Activated B cell treated with CpG ODN at 0.5 μM for 24 hours (primary cell): ENCODE measurements around the gene PRR15. TPM values are rescaled to one million over a fixed set of nuclear protein-coding genes. Genes with fewer than 3 reads are reported as not detected.

Experiments used
- ATAC-seq: fragments of 200-7000 bp; cut with Tn5 transposase; one replicate; pipeline ENCODE4 v1.10.0; 2021; ENCODE audit warnings: low read depth, mild to moderate bottlenecking, moderate library complexity
- CTCF ChIA-PET: fragments of 350-600 bp; sonication (Branson Sonifier 250); formaldehyde crosslinking; loops from one replicate; lab custom pipeline; 2021; ENCODE audit warnings: antibody characterized with exemption; lab: Charles Lee
- POLR2A ChIA-PET: fragments of 350-600 bp; sonication (Branson Sonifier 250); formaldehyde crosslinking; loops from one replicate; lab custom pipeline; 2021; ENCODE audit warnings: antibody characterized with exemption; lab: Charles Lee
- DNase-seq: peaks from one replicate; pipeline ENCODE4 v3.0.0; 2022
- H3K27ac Mint-ChIP-seq: one replicate; pipeline ENCODE4 v1.8.0; 2020; ENCODE audit warnings: mixed read lengths
- H3K27me3 Mint-ChIP-seq: one replicate; pipeline ENCODE4 v1.8.0; 2021; ENCODE audit warnings: mixed read lengths
- H3K36me3 Mint-ChIP-seq: one replicate; pipeline ENCODE4 v1.8.0; 2021; ENCODE audit warnings: low read depth, mixed read lengths
- H3K4me1 Mint-ChIP-seq: one replicate; pipeline ENCODE4 v1.8.0; 2021; ENCODE audit warnings: mixed read lengths
- H3K4me3 Mint-ChIP-seq: one replicate; pipeline ENCODE4 v1.8.0; 2020; ENCODE audit warnings: mild to moderate bottlenecking, mixed read lengths
- H3K9me3 Mint-ChIP-seq: one replicate; pipeline ENCODE4 v1.8.0; 2020; ENCODE audit warnings: mixed read lengths
- intact Hi-C: fragments of 100-400 bp; cut with micrococcal nuclease; formaldehyde crosslinking; loops from one replicate; pipeline ENCODE4 v1.15.1; 2024
- total RNA-seq: library from RNA; stranded (reverse); gene quantifications from 2 replicates; pipeline ENCODE4 v1.2.3, GENCODE V29; 2022
- TF ChIP-seq, protein P1 (sequence below): fragments of 200-600 bp; IDR thresholded peaks from one replicate; pipeline ENCODE4 v1.8.0; 2022; ENCODE audit warnings: antibody characterized with exemption, mild to moderate bottlenecking

Gene PRR15
- total RNA-seq, 1 donor from 2014 or later = not detected

- Mint-ChIP-seq H3K36me3 (no peaks in the 10 kb centered on the region), H3K9me3 (no peaks in the 10 kb centered on the region), H3K4me3 (no peak overlapping the region), H3K27ac (no peak overlapping the region), H3K4me1 (no peaks in the 10 kb centered on the region), H3K27me3 (peaks cover 27% of the 10 kb centered on the region)
- ChIA-PET CTCF (no interaction called here), POLR2A (no interaction called here)
- TF ChIP-seq, protein P1, sequence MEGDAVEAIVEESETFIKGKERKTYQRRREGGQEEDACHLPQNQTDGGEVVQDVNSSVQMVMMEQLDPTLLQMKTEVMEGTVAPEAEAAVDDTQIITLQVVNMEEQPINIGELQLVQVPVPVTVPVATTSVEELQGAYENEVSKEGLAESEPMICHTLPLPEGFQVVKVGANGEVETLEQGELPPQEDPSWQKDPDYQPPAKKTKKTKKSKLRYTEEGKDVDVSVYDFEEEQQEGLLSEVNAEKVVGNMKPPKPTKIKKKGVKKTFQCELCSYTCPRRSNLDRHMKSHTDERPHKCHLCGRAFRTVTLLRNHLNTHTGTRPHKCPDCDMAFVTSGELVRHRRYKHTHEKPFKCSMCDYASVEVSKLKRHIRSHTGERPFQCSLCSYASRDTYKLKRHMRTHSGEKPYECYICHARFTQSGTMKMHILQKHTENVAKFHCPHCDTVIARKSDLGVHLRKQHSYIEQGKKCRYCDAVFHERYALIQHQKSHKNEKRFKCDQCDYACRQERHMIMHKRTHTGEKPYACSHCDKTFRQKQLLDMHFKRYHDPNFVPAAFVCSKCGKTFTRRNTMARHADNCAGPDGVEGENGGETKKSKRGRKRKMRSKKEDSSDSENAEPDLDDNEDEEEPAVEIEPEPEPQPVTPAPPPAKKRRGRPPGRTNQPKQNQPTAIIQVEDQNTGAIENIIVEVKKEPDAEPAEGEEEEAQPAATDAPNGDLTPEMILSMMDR = no peak
- intact Hi-C loops = no loop called here
- ATAC-seq = no peak
- DNase-seq = no peak
Measured at GRCh38 chr7:29555061-29555460, 8.6 kb upstream of the PRR15 start.

- Mint-ChIP-seq H3K27me3 (peaks cover 38% of the 10 kb centered on the region), H3K36me3 (no peaks in the 10 kb centered on the region), H3K4me1 (no peaks in the 10 kb centered on the region), H3K4me3 (no peak overlapping the region), H3K9me3 (no peaks in the 10 kb centered on the region), H3K27ac (no peak overlapping the region)
- TF ChIP-seq, protein P1 = no peak
- intact Hi-C loops = no loop called here
- CTCF ChIA-PET = interaction anchor here (1.5 kb wide), 1 partner anchor 33 kb away, joined by 3 read pairs; no protein-coding TSS in a partner anchor
- DNase-seq (no peak), ATAC-seq (no peak)
- POLR2A ChIA-PET = no interaction called here
Measured at GRCh38 chr7:29556405-29557195, 7.0 kb upstream of the PRR15 start.

GRCh38 chr7:29557954-29558353 lies 5.7 kb upstream of the PRR15 start:
- CTCF ChIA-PET = interaction anchor here (1.5 kb wide), 1 partner anchor 31 kb away, joined by 3 read pairs; no protein-coding TSS in a partner anchor
- Mint-ChIP-seq H3K27ac (no peak overlapping the region), H3K36me3 (no peaks in the 10 kb centered on the region), H3K27me3 (peaks cover 43% of the 10 kb centered on the region), H3K9me3 (no peaks in the 10 kb centered on the region), H3K4me1 (peaks cover under 1% of the 10 kb centered on the region), H3K4me3 (no peak overlapping the region)
- intact Hi-C loops = no loop called here
- POLR2A ChIA-PET = no interaction called here
- DNase-seq (no peak), ATAC-seq (no peak)
- TF ChIP-seq, protein P1 = no peak

GRCh38 chr7:29561271-29561670 lies 2.4 kb upstream of the PRR15 start:
- Mint-ChIP-seq H3K9me3 (no peaks in the 10 kb centered on the region), H3K4me1 (peaks cover 29% of the 10 kb centered on the region), H3K27ac (no peak overlapping the region), H3K4me3 (no peak overlapping the region), H3K36me3 (no peaks in the 10 kb centered on the region), H3K27me3 (peaks cover 57% of the 10 kb centered on the region)
- POLR2A ChIA-PET = no interaction called here
- intact Hi-C loops = no loop called here
- ATAC-seq = no peak
- TF ChIP-seq, protein P1 = no peak
- CTCF ChIA-PET = no interaction called here
- DNase-seq = no peak

- intact Hi-C loops = no loop called here
- H3K36me3 Mint-ChIP-seq = no peaks in the 10 kb centered on the region
- ChIA-PET POLR2A (no interaction called here), CTCF (no interaction called here)
- peaks cover 66% of the 10 kb centered on the region for H3K27me3 Mint-ChIP-seq
- DNase-seq = no peak
- no peaks in the 10 kb centered on the region for H3K9me3 Mint-ChIP-seq
- H3K4me1 Mint-ChIP-seq = peaks cover 34% of the 10 kb centered on the region
- ATAC-seq = no peak
- no peak overlapping the region for H3K27ac Mint-ChIP-seq
- no peak overlapping the region for H3K4me3 Mint-ChIP-seq
- TF ChIP-seq, protein P1 = no peak
Measured at GRCh38 chr7:29562307-29562706, 1.3 kb upstream of the PRR15 start.
